Mesenchymal stem cell (in vitro differentiated cells and primary cell): ENCODE data around the gene MBP.

Experiments
- DNase-seq: peaks from one replicate; pipeline ENCODE4 v3.0.0-alpha.2; 2013
- H2AFZ ChIP-seq: one replicate; pipeline ENCODE4 v1.6.1; 2013; ENCODE audit warnings: low read depth, mild to moderate bottlenecking, control low read depth, inconsistent platforms, low read length, moderate library complexity
- H2AK5ac ChIP-seq: 2 replicates; pipeline ENCODE4 v1.6.1; 2013; ENCODE audit warnings: low read length, moderate library complexity, mild to moderate bottlenecking, inconsistent platforms; ENCODE audit not compliant: severe bottlenecking
- H2BK120ac ChIP-seq: one replicate; pipeline ENCODE4 v1.6.1; 2013; ENCODE audit warnings: low read depth, mild to moderate bottlenecking, inconsistent platforms, low read length, moderate library complexity
- H2BK12ac ChIP-seq, 2 experiments: one replicate each; pipeline ENCODE4 v1.6.1; 2013; ENCODE audit warnings: inconsistent platforms in 2 of 2, low read length in 2 of 2, mild to moderate bottlenecking in 2 of 2, moderate library complexity in 2 of 2, control low read depth in 1 of 2
- H2BK15ac ChIP-seq: one replicate; pipeline ENCODE4 v1.6.1; 2013; ENCODE audit warnings: mild to moderate bottlenecking, low read depth, inconsistent platforms; ENCODE audit not compliant: poor library complexity, severe bottlenecking
- H2BK5ac ChIP-seq: 2 replicates; pipeline ENCODE4 v1.6.1; 2013; ENCODE audit warnings: low read depth, mild to moderate bottlenecking, low read length, control low read depth, inconsistent platforms; ENCODE audit not compliant: poor library complexity, severe bottlenecking
- H3K14ac ChIP-seq, 2 experiments: one replicate each; pipeline ENCODE4 v1.6.1; 2013; ENCODE audit warnings: inconsistent platforms in 2 of 2, low read length in 2 of 2, control low read depth in 1 of 2, mild to moderate bottlenecking in 1 of 2, moderate library complexity in 1 of 2
- H3K18ac ChIP-seq, 2 experiments: one replicate each; pipeline ENCODE4 v1.6.1; 2013; ENCODE audit warnings: inconsistent platforms in 2 of 2, low read length in 2 of 2, control low read depth in 1 of 2, low read depth in 1 of 2, mild to moderate bottlenecking in 1 of 2
- H3K23ac ChIP-seq, 2 experiments: one replicate each; pipeline ENCODE4 v1.6.1; 2013; ENCODE audit warnings: inconsistent platforms in 2 of 2, low read length in 2 of 2, mild to moderate bottlenecking in 2 of 2, moderate library complexity in 2 of 2, control low read depth in 1 of 2
- H3K27ac ChIP-seq: 2 replicates; pipeline ENCODE4 v1.5.1; 2013; ENCODE audit warnings: mild to moderate bottlenecking, moderate library complexity, low read length, control low read depth, inconsistent platforms; ENCODE audit not compliant: poor library complexity, severe bottlenecking
- H3K27me3 ChIP-seq, 2 experiments: 2 replicates each; pipeline versions ENCODE4 v1.6.1 to v1.7.0; 2013; ENCODE audit warnings: low read length in 2 of 2, mild to moderate bottlenecking in 2 of 2, moderate library complexity in 2 of 2, control low read depth in 1 of 2, inconsistent platforms in 1 of 2; ENCODE audit not compliant: control insufficient read depth in 1 of 2, insufficient read depth in 1 of 2
- H3K36me3 ChIP-seq, 2 experiments: 2 replicates each; pipeline versions ENCODE4 v1.6.1 to v1.7.0; 2013; ENCODE audit warnings: low read length in 2 of 2, control low read depth in 1 of 2, inconsistent platforms in 1 of 2, low read depth in 1 of 2, mild to moderate bottlenecking in 1 of 2; ENCODE audit not compliant: insufficient read depth in 2 of 2, control insufficient read depth in 1 of 2
- H3K4ac ChIP-seq, 2 experiments: one replicate each; pipeline ENCODE4 v1.6.1; 2013; ENCODE audit warnings: inconsistent platforms in 2 of 2, low read length in 2 of 2, mild to moderate bottlenecking in 2 of 2, moderate library complexity in 2 of 2, control low read depth in 1 of 2, low read depth in 1 of 2
- H3K4me1 ChIP-seq: 2 replicates; pipeline ENCODE4 v1.6.1; 2013; ENCODE audit warnings: low read depth, low read length, control low read depth; ENCODE audit not compliant: control insufficient read depth, insufficient read depth
- H3K4me2 ChIP-seq: 2 replicates; pipeline ENCODE4 v1.6.1; 2013; ENCODE audit warnings: low read length, mild to moderate bottlenecking, inconsistent platforms; ENCODE audit not compliant: poor library complexity, severe bottlenecking
- H3K4me3 ChIP-seq, 2 experiments: 2 replicates each; pipeline versions ENCODE4 v1.5.1 to v1.7.0; 2013; ENCODE audit warnings: low read length in 2 of 2, mild to moderate bottlenecking in 2 of 2, control low read depth in 1 of 2, low read depth in 1 of 2; ENCODE audit not compliant: insufficient read depth in 1 of 2
- H3K79me1 ChIP-seq: replicated peaks from 2 replicates; pipeline ENCODE4 v1.6.1; 2013; ENCODE audit warnings: mild to moderate bottlenecking, control low read depth, low read length, inconsistent platforms; ENCODE audit not compliant: poor library complexity, severe bottlenecking
- H3K9ac ChIP-seq: 2 replicates; pipeline ENCODE4 v1.7.0; 2013; ENCODE audit warnings: mild to moderate bottlenecking, low read length, moderate library complexity
- H3K9me3 ChIP-seq: 2 replicates; pipeline ENCODE4 v1.7.0; 2013; ENCODE audit warnings: mild to moderate bottlenecking, low read length; ENCODE audit not compliant: control insufficient read depth
- H4K8ac ChIP-seq: one replicate; pipeline ENCODE4 v1.6.1; 2013; ENCODE audit warnings: inconsistent platforms, mild to moderate bottlenecking, low read length, moderate library complexity
- H4K91ac ChIP-seq: one replicate; pipeline ENCODE4 v1.6.1; 2013; ENCODE audit warnings: mild to moderate bottlenecking, low read length, inconsistent platforms
- WGBS: methylation state at CpG from one replicate; pipeline ENCODE4 v1.1.7; 2013; ENCODE audit warnings: mixed read lengths; 5-methylcytosine and 5-hydroxymethylcytosine counted together

The MBP gene

DNA sequence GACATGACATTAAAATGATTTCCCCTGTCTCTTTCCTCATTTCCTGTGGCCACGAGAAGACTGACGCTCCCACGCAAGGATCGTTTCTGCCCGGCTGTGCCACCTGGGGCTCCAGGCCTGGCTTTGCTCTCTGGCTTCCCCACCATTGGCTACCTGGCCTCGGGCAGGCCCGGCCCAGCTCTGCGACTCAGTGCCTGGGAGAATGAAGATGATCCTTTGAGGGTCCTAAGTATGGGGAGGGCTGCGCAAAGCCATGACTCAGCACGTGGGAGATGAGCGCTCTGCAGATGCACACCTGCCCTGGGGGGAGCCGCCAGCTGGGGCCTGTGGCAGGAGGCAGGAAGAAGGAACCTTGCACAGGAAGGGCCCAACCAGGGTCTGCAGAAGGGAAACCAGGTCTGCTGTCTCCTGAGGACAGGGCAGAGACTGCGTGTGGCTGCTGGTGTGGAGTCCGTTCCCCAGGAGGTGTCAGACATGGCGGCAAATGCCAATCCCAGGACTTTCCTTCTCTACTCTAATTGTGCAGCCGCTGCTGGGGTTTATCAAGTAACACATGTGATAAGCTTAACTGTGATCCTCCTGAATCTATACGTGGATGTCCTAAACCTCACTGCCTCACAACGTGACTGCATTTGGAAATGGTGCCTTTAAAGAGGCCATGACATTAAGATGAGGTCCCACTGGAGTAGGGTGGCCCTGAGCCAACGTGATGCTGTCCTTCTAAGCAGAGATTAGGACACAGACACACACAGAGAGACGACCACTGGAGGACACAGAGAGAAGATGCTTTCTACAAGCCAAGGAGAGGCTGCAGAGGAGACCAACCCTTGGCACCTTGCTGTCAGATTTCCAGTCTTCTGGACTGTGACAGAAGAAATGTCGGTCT is 32.9 kb downstream of the MBP start:
- WGBS, result 93% methylated on average over 21 of the region's 21 CpGs
- peaks cover 20% of the 10 kb centered on the region for H3K79me1 ChIP-seq
- DNase-seq, result no peak
- H3K9me3 ChIP-seq, result no peaks in the 10 kb centered on the region
- H3K27ac ChIP-seq, result peak overlapping the region; percentile 94
- H3K4me2 ChIP-seq, result no peak overlapping the region
- peak overlapping the region; percentile 54 for H2BK120ac ChIP-seq
- H3K23ac ChIP-seq, result no peak overlapping the region
- H3K4me3 ChIP-seq, result no peak overlapping the region
- H3K14ac ChIP-seq, result peak overlapping the region in 1 of 2 experiments; percentile 71
- peaks cover 43% of the 10 kb centered on the region for H3K4me1 ChIP-seq
- no peaks in the 10 kb centered on the region for H3K27me3 ChIP-seq
- H3K9ac ChIP-seq, result no peak overlapping the region
- H2AFZ ChIP-seq, result no peak overlapping the region
- H4K91ac ChIP-seq, result peak overlapping the region; percentile 23
- peak overlapping the region; percentile 31 to 40 for H3K4ac ChIP-seq
- no peak overlapping the region for H2BK5ac ChIP-seq
- H3K36me3 ChIP-seq, result peaks cover 13 to 18% of the 10 kb centered on the region in 2 experiments
- peak overlapping the region; percentile 47 for H4K8ac ChIP-seq
- peak overlapping the region; percentile 82 for H2AK5ac ChIP-seq
- peak overlapping the region; percentile 75 to 90 for H3K18ac ChIP-seq
- peak overlapping the region; percentile 98 to 99 for H2BK12ac ChIP-seq
- peak overlapping the region; percentile 33 for H2BK15ac ChIP-seq

DNA sequence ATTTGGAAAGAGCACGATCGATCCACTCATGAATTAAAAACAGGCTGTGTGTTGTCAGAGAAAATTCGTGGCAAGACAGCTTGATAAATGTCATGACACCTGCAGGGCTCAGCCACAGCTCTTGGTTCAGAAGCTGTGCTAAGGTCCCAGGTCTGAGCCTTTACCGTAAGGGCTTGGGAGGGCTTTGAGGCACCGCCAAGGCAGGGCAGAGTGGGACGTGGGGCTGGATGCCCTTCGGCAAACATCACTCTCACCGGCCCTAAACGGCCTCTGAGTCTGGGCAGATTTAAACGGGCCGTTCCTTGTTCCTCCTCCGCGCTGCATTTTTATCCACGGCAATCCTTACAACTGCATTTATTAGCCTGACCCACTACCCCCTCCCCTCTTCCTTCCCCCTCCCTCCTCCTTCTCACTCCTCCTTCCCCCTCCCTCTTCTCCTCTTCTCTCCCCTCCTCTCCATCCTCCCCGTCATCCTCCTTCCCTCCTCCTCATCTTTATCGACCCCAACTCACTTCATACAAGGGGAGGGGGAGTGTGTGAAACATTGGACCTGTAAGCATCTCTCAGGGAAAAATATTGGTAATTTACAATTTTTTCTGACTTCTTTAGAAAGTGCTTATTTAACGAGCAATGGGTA is 33.9 kb downstream of the MBP start:
- Histone ChIP-seq H2BK5ac (no peak overlapping the region), H2BK120ac (peak overlapping the region; percentile 15), H3K4me2 (peak overlapping the region; percentile 39), H3K4me1 (peaks cover 38% of the 10 kb centered on the region), H3K9ac (peak overlapping the region; percentile 61), H2BK12ac (peak overlapping the region; percentile 4 to 97), H3K18ac (peak overlapping the region in 1 of 2 experiments; percentile 87), H3K27ac (peak overlapping the region; percentile 59), H4K91ac (peak overlapping the region; percentile 77), H3K23ac (no peak overlapping the region), H3K36me3 (peaks cover 13 to 24% of the 10 kb centered on the region in 2 experiments), H2AFZ (no peak overlapping the region), H3K9me3 (no peaks in the 10 kb centered on the region), H3K4me3 (peak overlapping the region in 1 of 2 experiments; percentile 55), H3K4ac (peak overlapping the region in 1 of 2 experiments; percentile 70), H3K79me1 (peaks cover 23% of the 10 kb centered on the region), H2BK15ac (peak overlapping the region; percentile 90), H3K27me3 (no peaks in the 10 kb centered on the region), H2AK5ac (peak overlapping the region; percentile 23), H4K8ac (peak overlapping the region; percentile 96), H3K14ac (no peak overlapping the region)
- no peak for DNase-seq
- WGBS, result 49% methylated on average over 15 of the region's 17 CpGs

DNA sequence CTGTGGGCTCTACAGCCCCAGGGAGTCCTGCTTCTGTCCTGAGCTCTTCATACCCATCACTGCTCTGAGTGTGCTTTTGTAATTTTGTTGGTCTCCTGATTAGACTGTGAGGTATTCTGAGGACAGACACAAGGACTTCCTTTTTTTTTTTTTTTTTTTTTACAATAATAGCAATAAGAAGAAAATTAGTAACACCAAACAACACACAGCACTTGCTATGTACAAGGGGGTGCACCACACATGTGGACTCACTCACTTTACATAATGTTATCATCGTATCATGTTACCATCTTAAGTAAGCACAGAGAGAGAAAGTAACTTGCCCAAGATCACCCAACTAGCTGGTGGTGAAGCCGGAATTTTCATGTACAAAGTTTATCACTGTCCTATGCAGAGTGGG is 34.6 kb downstream of the MBP start:
- no peak overlapping the region for H3K23ac ChIP-seq
- H3K18ac ChIP-seq, result no peak overlapping the region
- H3K9me3 ChIP-seq, result no peaks in the 10 kb centered on the region
- H3K9ac ChIP-seq, result peak overlapping the region; percentile 61
- no peak overlapping the region for H2BK120ac ChIP-seq
- no peak overlapping the region for H4K8ac ChIP-seq
- no peak overlapping the region for H3K4ac ChIP-seq
- no peak overlapping the region for H2AFZ ChIP-seq
- H2BK5ac ChIP-seq, result no peak overlapping the region
- H2BK12ac ChIP-seq, result peak overlapping the region in 1 of 2 experiments; percentile 70
- no peak overlapping the region for H3K4me2 ChIP-seq
- H2AK5ac ChIP-seq, result no peak overlapping the region
- no peak for DNase-seq
- H3K14ac ChIP-seq, result no peak overlapping the region
- H3K27ac ChIP-seq, result peak overlapping the region; percentile 59
- H4K91ac ChIP-seq, result no peak overlapping the region
- H3K4me3 ChIP-seq, result peak overlapping the region in 1 of 2 experiments; percentile 55
- H2BK15ac ChIP-seq, result no peak overlapping the region
- peaks cover 22% of the 10 kb centered on the region for H3K79me1 ChIP-seq
- WGBS, result 67% methylated on average over 1 of the region's 2 CpGs
- H3K36me3 ChIP-seq, result peaks cover 13 to 24% of the 10 kb centered on the region in 2 experiments
- peaks cover 34% of the 10 kb centered on the region for H3K4me1 ChIP-seq
- no peaks in the 10 kb centered on the region for H3K27me3 ChIP-seq
